ENCODE data around the gene WDR17. TPM values are rescaled to one million over a fixed set of nuclear protein-coding genes. Genes with fewer than 3 reads are reported as not detected.
A peak's percentile ranks its signal among the peaks of the same experiment; 100 is the strongest.

Gene WDR17
- total and polyA plus RNA-seq, 2 donors (not counting 1 experiment from before 2014, with no cell fraction given), result 1.7 to 4.5 TPM

DNA sequence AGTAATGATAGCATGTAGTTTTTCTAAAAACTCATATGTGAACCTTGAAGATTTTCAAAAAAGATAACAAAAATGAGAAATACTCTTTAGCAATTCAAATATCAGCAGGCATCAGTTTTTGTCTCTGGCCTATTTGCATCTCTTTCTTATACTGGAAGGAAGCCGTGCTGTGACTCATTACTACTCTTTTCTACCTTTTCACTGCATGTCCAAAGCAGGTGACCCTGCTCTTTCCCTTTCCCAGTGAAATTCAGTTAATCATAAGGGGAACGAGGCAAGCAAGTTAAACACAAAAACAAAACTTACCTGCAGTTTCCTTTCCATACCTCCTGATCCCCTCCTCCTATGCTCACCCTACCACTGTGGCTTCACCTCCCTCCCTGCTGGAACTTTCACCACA is 120.4 kb downstream of the WDR17 start:
- no peak overlapping the region for H3K27ac ChIP-seq (ENCODE audit: insufficient read depth, low read length)
- H3K4me3 ChIP-seq (replicated peaks in 1 of 4; ENCODE audit: control extremely low read depth in 1 of 4, insufficient read depth in 1 of 4, low read depth in 3 of 4, low read length in 4 of 4), result no peak overlapping the region
- H3K9ac ChIP-seq (ENCODE audit: insufficient read depth, low read length), result no peak overlapping the region

DNA sequence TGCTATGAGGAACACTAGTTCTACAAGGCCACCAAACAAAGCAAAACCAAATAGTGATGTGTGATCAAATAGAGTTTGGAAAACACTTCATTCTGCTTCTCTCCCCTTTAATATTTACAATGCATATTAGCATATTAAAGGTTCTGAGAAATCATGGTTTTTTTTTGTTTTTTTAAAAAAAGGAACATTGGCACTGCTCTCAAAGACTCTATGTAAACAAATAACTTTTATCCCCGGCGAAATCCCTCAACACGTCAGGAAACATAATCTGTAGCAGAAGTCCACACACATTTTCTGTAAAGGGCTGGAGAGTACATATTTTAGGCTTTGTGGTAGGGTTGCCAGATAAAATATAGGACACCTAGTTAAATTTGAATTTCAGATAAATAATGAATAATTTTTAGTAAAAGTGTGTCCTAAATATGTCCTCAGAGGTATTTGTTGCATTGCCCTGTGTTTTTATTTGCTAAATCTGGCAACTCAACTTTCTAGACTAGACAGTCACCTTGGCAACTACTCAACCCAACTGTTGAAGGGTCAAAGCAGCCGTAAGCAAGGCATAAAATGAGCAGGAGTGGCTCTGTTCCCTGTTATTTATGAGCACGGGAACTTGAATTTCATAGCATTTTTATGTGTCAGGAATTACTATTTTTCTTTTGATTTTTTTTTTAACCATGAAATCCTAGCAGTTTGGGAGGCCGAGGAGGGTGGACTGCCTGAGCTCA is 121.2 kb downstream of the WDR17 start:
- no peak for TF ChIP-seq EZH2 (IDR thresholded peaks at IDR 0.05; ENCODE audit: low read length, missing control alignments)
- Histone ChIP-seq H3K9me3 (ENCODE audit: control insufficient read depth, insufficient read depth, low read depth, low read length) (no peaks in the 10 kb centered on the region), H3K27me3 (ENCODE audit: control insufficient read depth, insufficient read depth, low read length) (no peaks in the 10 kb centered on the region), H3K9ac (ENCODE audit: insufficient read depth, low read length) (no peak overlapping the region), H3K36me3 (ENCODE audit: control insufficient read depth, insufficient read depth, low read length) (no peaks in the 10 kb centered on the region), H4K20me1 (ENCODE audit: control insufficient read depth, extremely low read depth, insufficient read depth, low read length) (no peaks in the 10 kb centered on the region), H3K4me2 (ENCODE audit: extremely low read depth, insufficient read depth, low read length) (no peak overlapping the region), H2AFZ (ENCODE audit: low read length) (no peak overlapping the region), H3K4me1 (ENCODE audit: control insufficient read depth, extremely low read depth, insufficient read depth, low read length) (peaks cover 2% of the 10 kb centered on the region), H3K79me2 (ENCODE audit: control insufficient read depth, insufficient read depth, low read length) (no peaks in the 10 kb centered on the region), H3K27ac (ENCODE audit: insufficient read depth, low read length) (no peak overlapping the region), H3K4me3 (replicated peaks in 1 of 4; ENCODE audit: control extremely low read depth in 1 of 4, insufficient read depth in 1 of 4, low read depth in 3 of 4, low read length in 4 of 4) (no peak overlapping the region)
- peak in 1 of 2 donors; percentile 72 for DNase-seq (ENCODE audit: low read depth in 2 of 2)

More for the DNA sequence above, 120.4 kb downstream of the WDR17 start:
- no peak overlapping the region for H3K4me2 ChIP-seq (ENCODE audit: extremely low read depth, insufficient read depth, low read length)
- H3K9me3 ChIP-seq (ENCODE audit: control insufficient read depth, insufficient read depth, low read depth, low read length), result no peaks in the 10 kb centered on the region
- H3K27me3 ChIP-seq (ENCODE audit: control insufficient read depth, insufficient read depth, low read length), result no peaks in the 10 kb centered on the region
- no peaks in the 10 kb centered on the region for H3K79me2 ChIP-seq (ENCODE audit: control insufficient read depth, insufficient read depth, low read length)
- no peak overlapping the region for H2AFZ ChIP-seq (ENCODE audit: low read length)
- TF ChIP-seq, protein P1, sequence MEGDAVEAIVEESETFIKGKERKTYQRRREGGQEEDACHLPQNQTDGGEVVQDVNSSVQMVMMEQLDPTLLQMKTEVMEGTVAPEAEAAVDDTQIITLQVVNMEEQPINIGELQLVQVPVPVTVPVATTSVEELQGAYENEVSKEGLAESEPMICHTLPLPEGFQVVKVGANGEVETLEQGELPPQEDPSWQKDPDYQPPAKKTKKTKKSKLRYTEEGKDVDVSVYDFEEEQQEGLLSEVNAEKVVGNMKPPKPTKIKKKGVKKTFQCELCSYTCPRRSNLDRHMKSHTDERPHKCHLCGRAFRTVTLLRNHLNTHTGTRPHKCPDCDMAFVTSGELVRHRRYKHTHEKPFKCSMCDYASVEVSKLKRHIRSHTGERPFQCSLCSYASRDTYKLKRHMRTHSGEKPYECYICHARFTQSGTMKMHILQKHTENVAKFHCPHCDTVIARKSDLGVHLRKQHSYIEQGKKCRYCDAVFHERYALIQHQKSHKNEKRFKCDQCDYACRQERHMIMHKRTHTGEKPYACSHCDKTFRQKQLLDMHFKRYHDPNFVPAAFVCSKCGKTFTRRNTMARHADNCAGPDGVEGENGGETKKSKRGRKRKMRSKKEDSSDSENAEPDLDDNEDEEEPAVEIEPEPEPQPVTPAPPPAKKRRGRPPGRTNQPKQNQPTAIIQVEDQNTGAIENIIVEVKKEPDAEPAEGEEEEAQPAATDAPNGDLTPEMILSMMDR (conservative IDR thresholded peaks at IDR 0.05 in 1 of 2, IDR thresholded peaks at IDR 0.05 in 1 of 2; ENCODE audit: low read depth in 1 of 2, low read length in 2 of 2), result no peak
- no peak for TF ChIP-seq EZH2 (IDR thresholded peaks at IDR 0.05; ENCODE audit: low read length, missing control alignments)
- no peaks in the 10 kb centered on the region for H3K36me3 ChIP-seq (ENCODE audit: control insufficient read depth, insufficient read depth, low read length)
- H3K4me1 ChIP-seq (ENCODE audit: control insufficient read depth, extremely low read depth, insufficient read depth, low read length), result peaks cover 2% of the 10 kb centered on the region
- DNase-seq (ENCODE audit: low read depth in 2 of 2), result no peak
- H4K20me1 ChIP-seq (ENCODE audit: control insufficient read depth, extremely low read depth, insufficient read depth, low read length), result no peaks in the 10 kb centered on the region

DNA sequence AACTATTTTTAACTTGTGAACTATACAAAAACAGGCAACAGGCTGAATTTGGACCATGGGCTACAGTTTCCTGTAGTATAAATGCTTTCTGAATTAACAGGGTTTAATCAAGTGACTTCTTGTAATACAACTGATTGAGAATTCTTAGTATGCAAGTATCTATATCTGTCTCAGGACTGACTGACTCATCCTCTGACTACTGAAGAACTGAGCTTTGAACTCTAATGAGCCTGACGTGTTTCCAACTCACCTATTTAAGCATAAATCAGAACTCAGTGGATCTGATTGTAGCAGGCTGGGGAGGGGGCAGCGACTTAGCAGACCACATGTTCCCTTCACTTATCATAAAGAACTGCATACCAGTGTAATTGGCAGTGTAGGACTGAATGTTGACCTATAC is 122.0 kb downstream of the WDR17 start:
- H3K4me3 ChIP-seq (replicated peaks in 1 of 4; ENCODE audit: control extremely low read depth in 1 of 4, insufficient read depth in 1 of 4, low read depth in 3 of 4, low read length in 4 of 4), result no peak overlapping the region
- H3K4me2 ChIP-seq (ENCODE audit: extremely low read depth, insufficient read depth, low read length), result no peak overlapping the region
- H3K9ac ChIP-seq (ENCODE audit: insufficient read depth, low read length), result no peak overlapping the region
- no peaks in the 10 kb centered on the region for H3K36me3 ChIP-seq (ENCODE audit: control insufficient read depth, insufficient read depth, low read length)
- TF ChIP-seq, protein P1 (conservative IDR thresholded peaks at IDR 0.05 in 1 of 2, IDR thresholded peaks at IDR 0.05 in 1 of 2; ENCODE audit: low read depth in 1 of 2, low read length in 2 of 2), result no peak
- no peak for TF ChIP-seq EZH2 (IDR thresholded peaks at IDR 0.05; ENCODE audit: low read length, missing control alignments)
- H2AFZ ChIP-seq (ENCODE audit: low read length), result no peak overlapping the region
- H3K4me1 ChIP-seq (ENCODE audit: control insufficient read depth, extremely low read depth, insufficient read depth, low read length), result peaks cover 5% of the 10 kb centered on the region
- H3K79me2 ChIP-seq (ENCODE audit: control insufficient read depth, insufficient read depth, low read length), result no peaks in the 10 kb centered on the region
- no peaks in the 10 kb centered on the region for H3K9me3 ChIP-seq (ENCODE audit: control insufficient read depth, insufficient read depth, low read depth, low read length)
- no peaks in the 10 kb centered on the region for H4K20me1 ChIP-seq (ENCODE audit: control insufficient read depth, extremely low read depth, insufficient read depth, low read length)
- H3K27me3 ChIP-seq (ENCODE audit: control insufficient read depth, insufficient read depth, low read length), result no peaks in the 10 kb centered on the region
- no peak overlapping the region for H3K27ac ChIP-seq (ENCODE audit: insufficient read depth, low read length)
- DNase-seq (ENCODE audit: low read depth in 2 of 2), result peak in 1 of 2 donors; percentile 72
